Naive B cell (primary cell): ENCODE data around the gene C11orf68. TPM values are rescaled to one million over a fixed set of nuclear protein-coding genes. Genes with fewer than 3 reads are reported as not detected.

ENCODE experiments used
- ATAC-seq, 2 donors: fragments of 150-1000 bp; cut with Tn5 transposase; 2 replicates each; pipeline ENCODE4 v1.10.0; 2021; ENCODE audit warnings: low read depth in 2 of 2, mild to moderate bottlenecking in 2 of 2, moderate library complexity in 2 of 2
- DNase-seq: peaks from one replicate; pipeline ENCODE4 v3.0.0; 2022
- H3K27ac Mint-ChIP-seq, 6 donors: one replicate each; pipeline ENCODE4 v1.8.0; 2020 to 2022; ENCODE audit warnings: mild to moderate bottlenecking in 6 of 6, mixed read lengths in 6 of 6, moderate library complexity in 5 of 6, inconsistent platforms in 2 of 6
- H3K27me3 Mint-ChIP-seq, 3 donors: one replicate each; pipeline ENCODE4 v1.8.0; 2021 to 2022; ENCODE audit warnings: mixed read lengths in 3 of 3, mild to moderate bottlenecking in 1 of 3
- H3K36me3 Mint-ChIP-seq, 2 donors: one replicate each; pipeline ENCODE4 v1.8.0; 2020 to 2022; ENCODE audit warnings: mixed read lengths in 2 of 2, inconsistent platforms in 1 of 2, mild to moderate bottlenecking in 1 of 2
- H3K4me1 Mint-ChIP-seq, 3 donors: one replicate each; pipeline ENCODE4 v1.8.0; 2020 to 2022; ENCODE audit warnings: mixed read lengths in 3 of 3, inconsistent platforms in 1 of 3, mild to moderate bottlenecking in 1 of 3, moderate library complexity in 1 of 3
- H3K4me3 Mint-ChIP-seq, 8 donors: one replicate each; pipeline ENCODE4 v1.8.0; 2020 to 2022; ENCODE audit warnings: mild to moderate bottlenecking in 8 of 8, mixed read lengths in 8 of 8, moderate library complexity in 8 of 8, inconsistent platforms in 2 of 8
- H3K9me3 Mint-ChIP-seq, 7 donors: one replicate each; pipeline ENCODE4 v1.8.0; 2020 to 2022; ENCODE audit warnings: mixed read lengths in 7 of 7, mild to moderate bottlenecking in 5 of 7, inconsistent platforms in 2 of 7, moderate library complexity in 1 of 7
- polyA plus RNA-seq, 6 donors: library from polyadenylated mRNA; unstranded; fragments of 300-500 nt; fragmentation: Illumina TruSeq; gene quantifications; one replicate each; pipeline ENCODE4 v1.2.3, GENCODE V29; 2021; ENCODE audit warnings: low read depth in 6 of 6

C11orf68 gene
- polyA plus RNA-seq, 6 donors from 2014 or later: 48.5 to 79.3 (median 68.4) TPM

DNA sequence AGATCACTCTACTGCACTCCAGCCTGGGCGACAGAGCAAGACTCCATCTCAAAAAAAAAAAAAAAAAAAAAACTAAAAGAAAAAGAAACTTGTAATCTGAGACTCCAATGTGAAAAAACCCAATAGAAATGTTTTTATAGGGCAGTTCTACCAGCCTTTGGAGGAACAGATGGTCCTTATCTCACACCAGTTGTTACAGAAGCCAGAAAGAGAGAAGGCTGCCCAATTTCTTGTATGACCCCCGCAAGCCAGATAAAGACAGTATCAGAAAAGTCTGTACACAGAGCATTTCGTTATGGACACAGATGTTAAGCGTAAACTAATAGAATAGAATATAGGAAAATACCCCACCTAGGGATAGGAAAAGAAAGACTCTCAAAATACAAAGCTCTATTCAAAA lies 15.2 kb upstream of the C11orf68 start:
- peaks cover 0 to 8% (median 0%) of the 10 kb centered on the region in 3 donors for H3K27me3 Mint-ChIP-seq
- H3K4me3 Mint-ChIP-seq: no peak overlapping the region
- H3K36me3 Mint-ChIP-seq: no peaks in the 10 kb centered on the region
- H3K27ac Mint-ChIP-seq: no peak overlapping the region
- peaks cover 2 to 3% (median 3%) of the 10 kb centered on the region in 3 donors for H3K4me1 Mint-ChIP-seq
- DNase-seq (no peak), ATAC-seq (no peak)
- no peaks in the 10 kb centered on the region for H3K9me3 Mint-ChIP-seq

DNA sequence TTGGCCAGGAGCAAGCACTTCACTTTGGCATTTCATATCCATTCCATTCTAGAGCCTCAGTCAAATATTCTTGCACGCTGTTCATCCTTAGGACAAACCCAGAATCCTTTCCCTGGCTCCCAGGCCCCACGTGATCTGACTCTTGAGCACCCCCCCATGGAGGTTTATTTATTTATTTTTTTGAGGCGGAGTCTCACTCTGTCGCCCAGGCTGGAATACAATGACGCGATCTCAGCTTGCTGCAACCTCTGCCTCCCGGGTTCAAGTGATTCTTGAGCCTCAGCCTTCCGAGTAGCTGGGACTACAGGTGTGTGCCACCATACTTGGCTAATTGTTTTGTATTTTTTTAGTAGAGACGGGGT lies 13.7 kb upstream of the C11orf68 start:
- ATAC-seq: no peak
- peaks cover 0 to 5% (median 0%) of the 10 kb centered on the region in 3 donors for H3K27me3 Mint-ChIP-seq

DNA sequence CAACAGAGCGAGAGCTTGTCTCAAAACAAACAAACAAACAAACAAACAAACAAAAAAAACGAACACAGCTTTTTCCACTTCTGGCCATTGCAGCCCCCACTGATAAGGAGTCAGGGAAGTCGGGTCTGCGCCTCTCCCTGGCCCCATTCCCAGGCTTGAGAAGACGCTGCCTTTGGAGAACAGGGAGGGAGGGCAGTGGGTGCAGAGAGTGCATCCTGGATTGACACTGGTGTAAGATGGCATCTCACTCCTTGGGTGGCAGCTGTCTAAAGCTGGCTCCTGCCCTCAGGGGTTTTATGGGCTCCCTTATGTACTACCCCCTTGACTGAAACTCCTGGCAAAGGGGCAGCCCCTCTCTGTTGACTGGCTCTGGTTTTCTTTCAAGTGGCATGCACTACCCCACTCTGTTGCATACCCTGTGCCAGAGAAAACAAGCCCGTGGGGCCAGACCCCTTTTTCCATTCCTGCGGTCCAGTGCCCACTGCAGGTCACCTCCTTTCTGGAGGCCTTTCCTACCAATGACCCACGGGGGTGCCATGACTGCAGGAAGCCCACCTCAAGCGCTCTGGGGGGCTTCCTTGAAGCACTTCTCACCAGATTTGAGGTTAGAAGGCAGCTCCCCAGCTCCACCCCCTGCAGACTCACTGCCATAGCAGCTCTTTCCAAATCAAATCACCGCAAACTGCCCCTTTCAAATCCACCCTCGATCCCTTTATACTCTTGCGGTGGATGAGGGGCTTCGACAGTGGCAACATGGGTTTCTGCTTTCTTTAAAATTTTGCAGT lies 13.1 kb upstream of the C11orf68 start:
- H3K4me1 Mint-ChIP-seq: peaks cover 21 to 23% (median 22%) of the 10 kb centered on the region in 3 donors
- DNase-seq (no peak), ATAC-seq (no peak)
- no peaks in the 10 kb centered on the region for H3K27me3 Mint-ChIP-seq
- no peak overlapping the region for H3K4me3 Mint-ChIP-seq
- no peak overlapping the region for H3K27ac Mint-ChIP-seq
- no peaks in the 10 kb centered on the region for H3K9me3 Mint-ChIP-seq
- no peaks in the 10 kb centered on the region for H3K36me3 Mint-ChIP-seq

More for the DNA sequence above, 13.7 kb upstream of the C11orf68 start:
- Mint-ChIP-seq H3K4me3 (no peak overlapping the region), H3K36me3 (no peaks in the 10 kb centered on the region), H3K9me3 (no peaks in the 10 kb centered on the region), H3K27ac (no peak overlapping the region), H3K4me1 (peaks cover 16 to 17% (median 17%) of the 10 kb centered on the region in 3 donors)
- no peak for DNase-seq

DNA sequence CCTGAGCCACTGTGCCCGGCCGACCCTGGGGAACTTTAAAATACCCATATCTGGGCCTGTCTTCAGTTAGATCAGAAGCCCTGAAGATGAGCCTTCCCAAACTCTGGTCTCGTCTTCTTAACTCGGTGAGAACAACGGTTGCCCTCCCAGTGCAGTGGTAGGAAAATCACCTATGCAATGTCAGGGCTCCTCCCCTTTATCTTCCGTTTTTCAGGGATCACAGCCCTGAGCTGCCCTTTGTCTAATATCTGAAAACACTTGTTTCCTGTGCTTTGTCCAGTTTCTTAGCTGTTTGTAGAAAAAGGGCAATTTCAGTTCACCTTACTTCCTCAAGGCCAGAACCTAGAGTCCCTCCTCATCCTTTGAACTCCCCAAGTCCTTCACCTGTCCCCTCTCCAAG lies 9.8 kb upstream of the C11orf68 start:
- H3K4me1 Mint-ChIP-seq: peaks cover 22 to 30% (median 24%) of the 10 kb centered on the region in 3 donors
- ATAC-seq (no peak), DNase-seq (no peak)

DNA sequence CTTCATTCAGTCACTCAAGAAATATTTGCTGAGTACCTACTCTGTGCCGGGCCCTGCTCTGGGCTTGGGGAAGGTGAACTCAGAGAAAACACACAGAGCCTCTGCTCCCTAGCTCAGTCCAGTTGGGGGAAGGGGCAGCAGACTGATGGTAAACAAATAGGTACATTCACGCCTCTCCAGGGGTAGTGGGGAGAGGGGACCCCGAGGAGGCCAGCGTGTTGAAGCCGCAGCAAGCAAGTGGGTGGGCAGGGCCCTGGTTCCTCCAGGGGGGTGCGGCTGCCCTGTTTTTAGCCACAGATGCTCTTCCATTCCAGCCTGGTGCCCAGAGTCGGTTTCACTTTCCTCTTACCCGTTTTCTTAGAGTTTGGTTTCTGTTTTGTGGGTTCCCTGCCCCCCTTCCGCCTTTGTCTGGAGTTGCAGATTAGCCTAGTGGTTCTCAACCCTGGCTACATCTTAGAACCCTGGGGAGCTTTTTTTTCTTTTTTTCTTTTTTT lies 9.1 kb upstream of the C11orf68 start:
- peak; percentile 97 to 98 for ATAC-seq
- H3K36me3 Mint-ChIP-seq: no peaks in the 10 kb centered on the region
- peak overlapping the region; percentile 72 to 96 (median 92) for H3K27ac Mint-ChIP-seq
- H3K9me3 Mint-ChIP-seq: no peaks in the 10 kb centered on the region
- H3K27me3 Mint-ChIP-seq: no peaks in the 10 kb centered on the region
- peak overlapping the region; percentile 49 to 91 (median 80) for H3K4me3 Mint-ChIP-seq
- H3K4me1 Mint-ChIP-seq: peaks cover 22 to 30% (median 24%) of the 10 kb centered on the region in 3 donors
- DNase-seq: peak; percentile 78

More for the DNA sequence above, 9.8 kb upstream of the C11orf68 start:
- H3K27ac Mint-ChIP-seq: peak overlapping the region in 5 of 6 donors; percentile 67 to 96 (median 90)
- peak overlapping the region in 7 of 8 donors; percentile 23 to 91 (median 80) for H3K4me3 Mint-ChIP-seq
- no peaks in the 10 kb centered on the region for H3K27me3 Mint-ChIP-seq
- no peaks in the 10 kb centered on the region for H3K36me3 Mint-ChIP-seq
- H3K9me3 Mint-ChIP-seq: no peaks in the 10 kb centered on the region

DNA sequence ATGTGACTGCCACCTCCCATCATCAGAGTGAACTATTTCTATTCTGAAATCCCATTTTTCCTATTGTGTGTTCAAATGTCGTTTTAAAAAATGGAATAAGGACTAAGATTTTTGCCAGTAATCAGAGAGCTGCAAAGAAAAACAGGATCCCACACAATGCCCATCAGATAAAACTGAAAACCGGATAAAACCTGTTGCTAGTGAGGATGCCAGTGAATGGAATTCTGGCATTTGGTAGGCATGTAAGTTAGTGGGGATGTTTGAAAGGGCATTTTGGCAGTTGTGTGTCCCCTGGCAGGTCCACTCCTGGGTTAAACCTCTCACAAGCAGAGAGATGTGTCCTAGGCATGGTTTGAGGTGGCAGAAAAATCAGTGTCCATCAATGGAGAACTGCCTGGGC lies 6.5 kb upstream of the C11orf68 start:
- no peak for DNase-seq
- Mint-ChIP-seq H3K4me1 (peaks cover 23 to 43% (median 42%) of the 10 kb centered on the region in 3 donors), H3K4me3 (peak overlapping the region in 1 of 8 donors; percentile 41), H3K36me3 (no peaks in the 10 kb centered on the region), H3K27me3 (no peaks in the 10 kb centered on the region), H3K9me3 (no peaks in the 10 kb centered on the region), H3K27ac (peak overlapping the region in 1 of 6 donors; percentile 74)
- ATAC-seq: no peak

DNA sequence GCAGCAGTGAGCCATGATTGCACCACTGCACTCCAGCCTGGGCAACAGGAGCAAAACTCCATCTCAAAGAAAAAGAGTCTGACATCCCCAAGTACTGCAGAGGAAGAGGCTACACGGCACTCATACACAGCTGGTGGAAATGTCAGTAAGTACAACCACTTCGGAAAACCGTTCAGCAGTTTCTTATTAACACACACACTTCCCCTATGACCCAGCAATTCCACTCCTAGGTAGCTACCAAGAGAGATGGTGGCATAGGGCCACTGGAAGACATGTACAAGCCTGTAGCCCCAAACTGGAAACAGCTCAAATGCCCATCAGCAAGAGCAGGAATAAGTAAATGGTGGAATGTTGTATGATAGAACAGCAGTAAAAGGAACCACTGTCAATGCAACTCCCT lies 3.7 kb upstream of the C11orf68 start:
- Mint-ChIP-seq H3K27me3 (no peaks in the 10 kb centered on the region), H3K27ac (peak overlapping the region in 2 of 6 donors; percentile 28 to 72), H3K4me1 (peaks cover 14 to 37% (median 34%) of the 10 kb centered on the region in 3 donors), H3K36me3 (no peaks in the 10 kb centered on the region), H3K4me3 (peak overlapping the region in 5 of 8 donors; percentile 37 to 72 (median 49)), H3K9me3 (no peaks in the 10 kb centered on the region)
- ATAC-seq: no peak
- no peak for DNase-seq

DNA sequence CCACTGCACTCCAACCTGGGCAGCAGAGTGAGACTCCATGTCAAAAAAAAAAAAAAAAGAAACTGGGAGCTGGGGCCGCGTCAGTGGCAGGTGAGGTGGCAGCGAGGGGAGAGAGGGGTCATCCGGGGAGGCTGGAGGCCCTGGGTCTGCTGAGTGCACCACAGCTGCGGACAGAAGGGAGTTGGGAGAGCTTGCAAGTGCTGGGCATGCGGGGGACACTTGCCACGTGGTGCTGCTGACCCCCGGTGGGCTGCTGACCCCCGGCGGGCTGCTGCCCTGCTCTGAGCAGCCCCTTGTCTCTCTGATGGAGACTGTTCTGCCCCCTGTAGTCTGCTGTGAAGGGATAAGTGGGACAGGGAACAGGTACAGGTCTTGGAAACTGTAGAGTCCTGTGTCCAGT lies 3.0 kb upstream of the C11orf68 start:
- H3K27me3 Mint-ChIP-seq: no peaks in the 10 kb centered on the region
- no peak for ATAC-seq
- no peaks in the 10 kb centered on the region for H3K9me3 Mint-ChIP-seq
- DNase-seq: no peak
- H3K4me1 Mint-ChIP-seq: peaks cover 14 to 35% (median 34%) of the 10 kb centered on the region in 3 donors
- H3K4me3 Mint-ChIP-seq: peak overlapping the region in 4 of 8 donors; percentile 49 to 72 (median 68)
- no peaks in the 10 kb centered on the region for H3K36me3 Mint-ChIP-seq
- H3K27ac Mint-ChIP-seq: peak overlapping the region in 2 of 6 donors; percentile 28 to 44

DNA sequence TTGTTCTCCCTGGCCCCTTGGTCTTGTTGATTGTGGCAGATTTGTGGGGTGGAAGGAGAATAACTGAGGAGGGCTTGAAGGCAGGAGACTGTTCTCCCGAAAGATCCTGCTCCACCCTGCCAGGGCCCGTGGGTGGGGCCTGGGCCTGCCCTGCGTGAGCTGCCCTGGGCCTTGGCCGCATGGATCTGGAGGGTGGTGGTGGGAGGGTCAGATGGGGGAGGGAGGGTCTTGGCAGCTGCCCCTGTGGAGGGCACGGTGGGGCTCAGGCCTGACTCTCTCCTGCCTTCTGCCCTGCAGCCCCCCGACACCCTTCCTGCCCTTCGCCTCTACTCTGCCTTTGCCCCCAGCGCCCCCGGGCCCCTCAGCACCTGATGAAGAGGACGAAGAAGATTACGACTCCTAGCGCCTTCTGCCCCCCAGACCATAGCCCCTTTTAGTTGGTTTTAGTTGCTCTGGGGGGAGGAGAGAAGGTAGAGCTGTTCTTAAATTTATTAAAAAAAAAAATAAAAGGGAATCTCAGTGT lies 2.2 kb upstream of the C11orf68 start:
- ATAC-seq: no peak
- H3K27me3 Mint-ChIP-seq: no peaks in the 10 kb centered on the region
- no peak overlapping the region for H3K27ac Mint-ChIP-seq
- peak overlapping the region in 7 of 8 donors; percentile 85 to 98 (median 92) for H3K4me3 Mint-ChIP-seq
- H3K9me3 Mint-ChIP-seq: no peaks in the 10 kb centered on the region
- no peaks in the 10 kb centered on the region for H3K36me3 Mint-ChIP-seq
- H3K4me1 Mint-ChIP-seq: peaks cover 21 to 40% (median 40%) of the 10 kb centered on the region in 3 donors
- no peak for DNase-seq

DNA sequence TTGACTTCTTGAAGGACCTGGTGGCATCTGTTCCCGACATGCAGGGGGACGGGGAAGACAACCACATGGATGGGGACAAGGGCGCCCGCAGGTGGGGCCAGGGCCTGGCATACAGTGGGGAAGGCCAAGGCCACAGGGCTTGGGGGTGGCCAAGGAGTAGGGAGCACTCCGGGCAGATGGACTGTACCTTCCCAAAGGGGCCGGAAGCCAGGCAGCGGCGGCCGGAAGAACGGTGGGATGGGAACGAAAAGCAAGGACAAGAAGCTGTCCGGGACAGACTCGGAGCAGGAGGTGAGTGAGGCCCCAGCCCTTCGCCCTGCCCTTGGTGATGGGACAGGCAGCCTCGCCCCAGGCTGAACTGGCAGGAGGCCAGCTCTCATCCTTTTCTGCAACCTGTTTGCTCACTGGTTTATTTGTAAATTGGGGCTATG lies 1.5 kb upstream of the C11orf68 start:
- Mint-ChIP-seq H3K4me1 (peaks cover 24 to 48% (median 47%) of the 10 kb centered on the region in 3 donors), H3K27ac (peak overlapping the region in 3 of 6 donors; percentile 51 to 89 (median 82)), H3K9me3 (no peaks in the 10 kb centered on the region), H3K36me3 (no peaks in the 10 kb centered on the region), H3K4me3 (peak overlapping the region; percentile 85 to 98 (median 92)), H3K27me3 (no peaks in the 10 kb centered on the region)
- ATAC-seq: no peak
- DNase-seq: no peak

DNA sequence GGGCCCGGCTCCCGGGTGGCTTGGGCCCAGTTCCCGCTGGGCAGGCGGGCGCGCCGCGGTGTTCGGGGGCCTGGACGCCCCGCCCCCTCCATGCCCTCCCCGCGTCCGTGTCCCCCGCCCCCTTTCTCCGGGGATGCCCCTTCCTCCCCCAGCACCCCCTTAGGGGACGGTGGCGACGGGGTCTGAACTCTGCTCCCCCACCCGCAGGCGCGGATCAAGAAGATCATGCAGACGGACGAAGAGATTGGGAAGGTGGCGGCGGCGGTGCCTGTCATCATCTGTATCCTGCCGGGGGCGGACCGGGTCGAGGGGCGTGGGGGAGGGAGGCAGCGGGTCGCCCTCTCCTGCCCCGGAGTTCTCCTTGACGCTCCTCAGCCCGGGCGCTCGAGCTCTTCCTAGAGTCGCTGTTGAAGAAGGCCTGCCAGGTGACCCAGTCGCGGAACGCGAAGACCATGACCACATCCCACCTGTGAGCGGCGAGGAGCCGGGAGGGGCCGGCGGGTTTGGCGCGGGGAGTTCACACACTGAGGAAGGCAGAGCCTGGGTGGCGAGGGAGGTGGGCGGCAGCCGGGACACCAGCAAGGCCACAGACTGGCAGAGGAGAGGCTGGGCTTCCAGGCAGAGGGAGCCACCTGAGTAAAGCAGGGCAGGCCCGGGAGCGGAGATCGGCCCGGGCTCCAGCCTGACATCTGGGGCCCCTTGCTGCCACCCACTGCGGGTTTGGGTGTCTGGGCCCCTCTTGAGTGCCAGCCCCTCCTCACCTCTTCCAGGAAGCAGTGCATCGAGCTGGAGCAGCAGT lies 910 bp upstream of the C11orf68 start:
- no peaks in the 10 kb centered on the region for H3K9me3 Mint-ChIP-seq
- H3K4me1 Mint-ChIP-seq: peaks cover 30 to 54% (median 52%) of the 10 kb centered on the region in 3 donors
- DNase-seq (no peak), ATAC-seq (peak; percentile 43 to 45)
- peak overlapping the region; percentile 85 to 98 (median 92) for H3K4me3 Mint-ChIP-seq
- no peaks in the 10 kb centered on the region for H3K27me3 Mint-ChIP-seq
- no peaks in the 10 kb centered on the region for H3K36me3 Mint-ChIP-seq
- peak overlapping the region in 5 of 6 donors; percentile 42 to 92 (median 85) for H3K27ac Mint-ChIP-seq

DNA sequence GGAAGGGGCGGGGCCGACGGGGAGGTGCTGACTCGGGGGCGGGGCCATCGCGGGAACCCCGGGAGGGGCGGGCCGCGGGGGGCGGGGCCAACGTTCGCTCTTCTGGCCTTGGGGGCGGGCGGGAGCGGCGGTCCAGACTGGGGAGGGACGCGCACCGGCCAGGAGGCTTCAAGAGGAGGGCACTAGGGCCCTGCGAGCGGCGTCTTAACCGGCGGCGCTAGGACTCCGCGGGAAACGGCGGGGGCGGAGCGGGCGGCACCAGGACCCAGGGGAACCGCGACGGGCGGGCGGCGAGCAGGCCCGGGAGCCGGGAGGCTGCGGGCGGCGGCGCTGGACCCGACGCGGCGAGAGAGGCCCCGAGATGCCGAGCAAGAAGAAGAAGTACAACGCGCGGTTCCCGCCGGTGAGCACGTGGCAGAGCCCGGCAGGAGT lies 295 bp upstream of the C11orf68 start, which contains the start of gene DRAP1:
Gene DRAP1 (plus strand): TSS at position 286 of the 432 bp plus-strand sequence. CDS start 76 bp downstream, at position 362.
- Mint-ChIP-seq H3K4me3 (peak within 1 kb of the TSS; percentile 85 to 98 (median 92)), H3K36me3 (no peaks in the 10 kb centered on the region), H3K4me1 (peaks cover 35 to 60% (median 53%) of the 10 kb centered on the region in 3 donors), H3K27me3 (no peaks in the 10 kb centered on the region), H3K27ac (peak within 1 kb of the TSS; percentile 82 to 92 (median 86)), H3K9me3 (no peaks in the 10 kb centered on the region)
- DNase-seq (peak; percentile 96), ATAC-seq (peak; percentile 88 to 90)
